HepG2 (cell line): ENCODE results near the gene B3GNT7. TPM values are rescaled to one million over a fixed set of nuclear protein-coding genes. Genes with fewer than 3 reads are reported as not detected.

Experiments
- ATAC-seq: fragments of 200-7000 bp; cut with Tn5 transposase; 3 replicates; pipeline ENCODE4 v1.9.1; 2020; ENCODE audit warnings: mild to moderate bottlenecking, moderate library complexity
- BruUV-seq: library from RNA; stranded (reverse); fragments of 400-500 nt; replicated peaks from 2 replicates; lab custom pipeline; 2021; lab: Mats Ljungman, UMichigan
- CTCF ChIA-PET: fragments of 300-600 bp; formaldehyde crosslinking; extraction: SDS; loops from one replicate; lab custom pipeline; 2021; ENCODE audit warnings: low total read pairs, inconsistent platforms, low intra/inter-chr PET ratio; lab: Yijun Ruan, JAX
- POLR2A ChIA-PET: fragments of 350-600 bp; sonication (Branson Sonifier 250); formaldehyde crosslinking; loops from one replicate; lab custom pipeline; 2020; ENCODE audit warnings: antibody characterized with exemption, inconsistent platforms; lab: Yijun Ruan, JAX
- DNase-seq: peaks from one replicate; pipeline ENCODE4 v3.0.0-alpha.2; 2015; ENCODE audit warnings: low spot score
- FAIRE-seq: peaks from 3 replicates; lab custom pipeline; 2011; peaks lifted over from hg19 to GRCh38; lab: Jason Lieb, UNC
- H2AFZ ChIP-seq: one replicate; pipeline ENCODE4 v1.6.1; 2011; ENCODE audit warnings: low read length, inconsistent platforms
- H3K27ac ChIP-seq: fragments of 300-600 bp; 3 replicates; pipeline ENCODE4 v1.8.0; 2011; ENCODE audit warnings: mixed run types, mild to moderate bottlenecking, mixed read lengths, low read length, inconsistent platforms; ENCODE audit not compliant: insufficient read depth; ENCODE audit errors: extremely low read length
- H3K27me3 ChIP-seq, 2 experiments: fragments of 200-600 bp in 1 of 2; 2 replicates in 1 of 2; 3 replicates in 1 of 2; pipeline versions ENCODE4 v1.6.0 to v1.8.0; 2011; ENCODE audit warnings: low read length in 2 of 2, mild to moderate bottlenecking in 2 of 2, moderate library complexity in 2 of 2, inconsistent platforms in 1 of 2; ENCODE audit not compliant: insufficient read depth in 2 of 2, control insufficient read depth in 1 of 2
- H3K36me3 ChIP-seq, 2 experiments: fragments of 200-600 bp in 1 of 2; replicated peaks in 1 of 2; 2 replicates in 1 of 2; 3 replicates in 1 of 2; pipeline versions ENCODE4 v1.5.1 to v1.8.0; 2011; ENCODE audit warnings: low read length in 2 of 2, inconsistent platforms in 1 of 2; ENCODE audit not compliant: insufficient read depth in 2 of 2, control insufficient read depth in 1 of 2
- H3K4me1 ChIP-seq: 2 replicates; pipeline ENCODE4 v1.5.1; 2012; ENCODE audit warnings: low read length, inconsistent platforms; ENCODE audit not compliant: insufficient read depth
- H3K4me2 ChIP-seq: 2 replicates; pipeline ENCODE4 v1.6.0; 2011; ENCODE audit warnings: low read depth, low read length, inconsistent platforms
- H3K4me3 ChIP-seq, 3 experiments: fragments of 200-600 bp in 1 of 3; sonication (generic), shearing (Covaris generic) in 1 of 3; replicated peaks in 1 of 3; 2 replicates each; pipeline ENCODE4 v1.5.1; 2011 to 2016; ENCODE audit warnings: low read length in 3 of 3, inconsistent platforms in 2 of 3, low read depth in 2 of 3, mild to moderate bottlenecking in 2 of 3, control low read depth in 1 of 3, mixed read lengths in 1 of 3; ENCODE audit not compliant: insufficient read depth in 1 of 3
- H3K79me2 ChIP-seq: one replicate; pipeline ENCODE4 v1.6.1; 2011; ENCODE audit warnings: low read length, inconsistent platforms; ENCODE audit not compliant: insufficient read depth
- H3K9ac ChIP-seq: 2 replicates; pipeline ENCODE4 v1.6.0; 2011; ENCODE audit warnings: mild to moderate bottlenecking, low read depth, low read length, inconsistent platforms; ENCODE audit not compliant: insufficient read depth
- H3K9me3 ChIP-seq: 2 replicates; pipeline ENCODE4 v1.5.1; 2012; ENCODE audit warnings: mild to moderate bottlenecking, low read length
- H4K20me1 ChIP-seq: 2 replicates; pipeline ENCODE4 v1.6.0; 2011; ENCODE audit warnings: inconsistent platforms, mild to moderate bottlenecking, low read length, moderate library complexity; ENCODE audit not compliant: insufficient read depth
- CBFB ChIP-seq: sonication (generic); formaldehyde crosslinking; IDR thresholded peaks from 2 replicates; pipeline ENCODE4 v1.4.0; 2020; ENCODE audit warnings: missing genetic modification reagents
- CERS6 ChIP-seq: sonication (generic); formaldehyde crosslinking; IDR thresholded peaks from 2 replicates; pipeline ENCODE4 v1.5.0; 2020; ENCODE audit warnings: missing genetic modification reagents
- DPF2 ChIP-seq: sonication (generic); formaldehyde crosslinking; IDR thresholded peaks from 2 replicates; pipeline ENCODE4 v1.4.0; 2020; ENCODE audit warnings: mild to moderate bottlenecking, low read depth, missing genetic modification reagents, borderline replicate concordance
- EHMT2 ChIP-seq: fragments of 200-600 bp; sonication (generic); IDR thresholded peaks from 2 replicates; pipeline ENCODE4 v1.7.0; 2017; ENCODE audit warnings: antibody characterized with exemption, low read depth, low read length, borderline replicate concordance
- HIC2 ChIP-seq: sonication (generic); formaldehyde crosslinking; IDR thresholded peaks from 2 replicates; pipeline ENCODE4 v1.9.0; 2022; ENCODE audit warnings: low read depth, missing genetic modification reagents
- PCBP2 ChIP-seq: fragments of 200-400 bp; formaldehyde crosslinking; optimal IDR thresholded peaks from 2 replicates; pipeline ENCODE3; 2018; ENCODE audit warnings: low read length, low read depth; ENCODE audit not compliant: poor library complexity, severe bottlenecking
- SRSF9 ChIP-seq: fragments of 200-400 bp; formaldehyde crosslinking; IDR thresholded peaks from 2 replicates; pipeline ENCODE4 v1.6.1; 2018; ENCODE audit warnings: borderline replicate concordance, mild to moderate bottlenecking, low read depth, low read length; ENCODE audit not compliant: insufficient read depth, poor library complexity, severe bottlenecking
- ZBTB2 ChIP-seq: sonication (generic); formaldehyde crosslinking; IDR thresholded peaks from 2 replicates; pipeline ENCODE4 v1.8.0; 2022; ENCODE audit warnings: low read depth, missing genetic modification reagents
- ZNF446 ChIP-seq: sonication (generic); formaldehyde crosslinking; IDR thresholded peaks from 2 replicates; pipeline ENCODE4 v1.5.0; 2020; ENCODE audit warnings: mild to moderate bottlenecking, missing genetic modification reagents
- ZNF512B ChIP-seq: sonication (generic); formaldehyde crosslinking; IDR thresholded peaks from 2 replicates; pipeline ENCODE4 v1.5.1; 2020; ENCODE audit warnings: missing genetic modification reagents, mild to moderate bottlenecking, borderline replicate concordance
- ZNF598 ChIP-seq: sonication (generic); formaldehyde crosslinking; IDR thresholded peaks from 2 replicates; pipeline ENCODE4 v1.5.1; 2020; ENCODE audit warnings: mild to moderate bottlenecking, missing genetic modification reagents, borderline replicate concordance
- ZNF781 ChIP-seq: sonication (generic); formaldehyde crosslinking; IDR thresholded peaks from 2 replicates; pipeline ENCODE4 v1.5.1; 2020; ENCODE audit warnings: borderline replicate concordance, mild to moderate bottlenecking, missing genetic modification reagents; ENCODE audit errors: not compliant biosample characterization
- WGBS: methylation state at CpG from one replicate; pipeline ENCODE4 v1.1.6; 2017; ENCODE audit warnings: low lambda C conversion rate; 5-methylcytosine and 5-hydroxymethylcytosine counted together
- in situ Hi-C: cut with HindIII; loops from 2 replicates; pipeline ENCODE4 v1.10.0; 2017; ENCODE audit warnings: low pct_unique_long_range_greater_than_20kb; ENCODE audit not compliant: extremely low pct_ligation_motif_present
- intact Hi-C: fragments of 100-400 bp; cut with micrococcal nuclease; formaldehyde crosslinking; loops from one replicate; pipeline ENCODE4 v1.10.0; 2022; ENCODE audit not compliant: unreplicated experiment
- polyA plus RNA-seq, 8 experiments: library from polyadenylated mRNA; depleted of rRNA in 3 of 8; stranded (reverse) in 7 of 8; unstranded in 1 of 8; fragments of >200 nt; fragmentation: Illumina TruSeq in 4 of 8; extraction: Trizol in 4 of 8; gene quantifications; 2 replicates each; pipeline versions ENCODE4 v1.2.1 to v1.2.3, GENCODE V29; 2011 to 2016; ENCODE audit warnings: low read depth in 4 of 8, missing spikeins in 1 of 8, mixed read lengths in 1 of 8; ENCODE audit not compliant: insufficient read depth in 1 of 8
- total RNA-seq, 5 experiments: library from RNA; depleted of rRNA; stranded (reverse); fragments of >200 nt; fragmentation: Illumina TruSeq; extraction: Trizol; gene quantifications; 2 replicates each; pipeline ENCODE4 v1.2.3, GENCODE V29; 2016; ENCODE audit warnings: low read depth in 1 of 5
- TF ChIP-seq, protein P1 (sequence below): sonication (generic); formaldehyde crosslinking; IDR thresholded peaks from 2 replicates; pipeline ENCODE4 v1.4.0; 2020; ENCODE audit warnings: missing genetic modification reagents

Gene B3GNT7
- total and polyA plus RNA-seq, 2 of the 13 experiments (the other 11 are each of a cell fraction or from before 2014, with no cell fraction given) = 0.04 to 0.24 TPM

GRCh38 chr2:231425291-231425810 lies 29.8 kb downstream of the B3GNT7 start:
- Histone ChIP-seq H2AFZ (no peak overlapping the region), H3K4me2 (peak overlapping the region; percentile 19; the same call in 1 of the 2 replicates), H3K4me1 (peaks cover 28% of the 10 kb centered on the region), H3K4me3 (no peak overlapping the region; a peak in 1 of 6 replicates), H3K27ac (no peak overlapping the region), H3K9me3 (no peaks in the 10 kb centered on the region), H4K20me1 (no peaks in the 10 kb centered on the region), H3K27me3 (peaks cover 0 to 8% of the 10 kb centered on the region in 2 experiments; a peak in 2 of 5 replicates), H3K79me2 (no peaks in the 10 kb centered on the region), H3K9ac (no peak overlapping the region), H3K36me3 (no peaks in the 10 kb centered on the region)
- peak; percentile 84 for ATAC-seq
- peak; percentile 64 for FAIRE-seq
- no TSS peak for BruUV-seq
- POLR2A ChIA-PET = interaction anchor here (1.4 kb wide), 1 partner anchor 39 kb away, joined by 6 read pairs; the partner anchor contains the start of gene NCL
- peak; percentile 24 for DNase-seq
- in situ Hi-C loops = no loop called here
- CTCF ChIA-PET = no interaction called here
- intact Hi-C loops = no loop called here
- WGBS = 27% methylated on average over 7 of the region's 8 CpGs
- TF ChIP-seq ZNF512B (CRISPR knock-in tag) = 0 out of 2 replicates have a peak, but pooled peaks have one; percentile 35
- TF ChIP-seq ZNF446 (CRISPR knock-in tag) = no peak
- no peak for TF ChIP-seq PCBP2
- TF ChIP-seq, protein P1, sequence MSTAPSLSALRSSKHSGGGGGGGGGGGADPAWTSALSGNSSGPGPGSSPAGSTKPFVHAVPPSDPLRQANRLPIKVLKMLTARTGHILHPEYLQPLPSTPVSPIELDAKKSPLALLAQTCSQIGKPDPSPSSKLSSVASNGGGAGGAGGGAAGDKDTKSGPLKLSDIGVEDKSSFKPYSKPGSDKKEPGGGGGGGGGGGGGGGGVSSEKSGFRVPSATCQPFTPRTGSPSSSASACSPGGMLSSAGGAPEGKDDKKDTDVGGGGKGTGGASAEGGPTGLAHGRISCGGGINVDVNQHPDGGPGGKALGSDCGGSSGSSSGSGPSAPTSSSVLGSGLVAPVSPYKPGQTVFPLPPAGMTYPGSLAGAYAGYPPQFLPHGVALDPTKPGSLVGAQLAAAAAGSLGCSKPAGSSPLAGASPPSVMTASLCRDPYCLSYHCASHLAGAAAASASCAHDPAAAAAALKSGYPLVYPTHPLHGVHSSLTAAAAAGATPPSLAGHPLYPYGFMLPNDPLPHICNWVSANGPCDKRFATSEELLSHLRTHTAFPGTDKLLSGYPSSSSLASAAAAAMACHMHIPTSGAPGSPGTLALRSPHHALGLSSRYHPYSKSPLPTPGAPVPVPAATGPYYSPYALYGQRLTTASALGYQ = no peak
- no peak for TF ChIP-seq SRSF9
- no peak for TF ChIP-seq EHMT2
- no peak for TF ChIP-seq ZNF781 (CRISPR knock-in tag)
- no peak for TF ChIP-seq CERS6
- 0 out of 2 replicates have a peak, but pooled peaks have one; percentile 24 for TF ChIP-seq ZNF598
- TF ChIP-seq CBFB (CRISPR knock-in tag) = no peak
- no peak for TF ChIP-seq ZBTB2
- no peak for TF ChIP-seq DPF2 (CRISPR knock-in tag)
- TF ChIP-seq HIC2 = no peak
